ENCODE measurements around the gene KLK1.

Gene KLK1

GRCh38 chr19:50835785-50836542, 12.4 kb upstream of the KLK1 start:
- DNase-seq, result peak; percentile 66 to 91 (median 81)

- DNase-seq, result no peak
These were observed 11.7 kb upstream of the KLK1 start for GRCh38 chr19:50835103-50835784.

GRCh38 chr19:50833802-50834167, 10.2 kb upstream of the KLK1 start:
- no peak for DNase-seq

GRCh38 chr19:50833117-50833801, 9.7 kb upstream of the KLK1 start, which contains the start of gene KLK15:
Gene KLK15 (minus strand): TSS chr19:50833574. CDS start chr19:50831492, 2,082 bp downstream.
- no peak for DNase-seq

DNA sequence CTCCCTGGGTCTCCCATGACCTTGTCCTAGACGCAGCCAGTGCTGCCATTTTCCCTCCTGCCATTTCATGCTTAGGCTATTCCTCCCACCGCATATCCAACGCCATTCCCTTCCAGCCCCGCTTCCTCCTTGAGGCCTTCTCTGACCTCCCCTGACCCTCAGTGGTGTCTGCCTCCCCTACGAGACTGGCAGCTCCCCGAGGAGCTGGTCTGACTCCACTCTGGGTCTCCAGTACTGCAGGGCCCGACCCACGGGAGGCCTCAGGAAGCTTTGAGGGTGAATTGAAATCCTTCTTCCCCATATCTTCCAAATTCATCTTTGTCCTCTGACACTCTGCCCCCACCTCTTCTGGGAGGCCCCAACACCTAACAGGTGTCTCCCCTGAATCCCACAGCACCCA, 9.1 kb upstream of the KLK1 start:
- DNase-seq, result no peak

DNA sequence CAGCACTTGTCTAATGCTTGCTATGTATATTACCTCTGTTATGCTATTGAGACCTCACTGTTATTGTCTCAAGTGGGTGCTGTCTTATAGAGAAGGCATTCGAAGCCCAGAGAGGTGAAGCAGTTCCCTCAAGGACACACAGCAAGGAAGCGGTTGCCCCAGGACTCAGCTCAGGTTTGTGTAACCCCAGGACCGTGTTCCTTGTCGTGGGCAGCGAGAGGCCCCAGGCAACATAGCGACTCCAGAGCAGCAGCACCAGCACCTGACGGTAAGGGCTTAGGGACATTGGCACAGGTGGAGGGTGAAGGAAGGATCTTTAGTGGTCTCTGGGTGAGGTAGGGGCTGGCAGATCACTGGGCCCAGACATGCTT, 7.4 kb upstream of the KLK1 start:
- DNase-seq, result no peak

DNA sequence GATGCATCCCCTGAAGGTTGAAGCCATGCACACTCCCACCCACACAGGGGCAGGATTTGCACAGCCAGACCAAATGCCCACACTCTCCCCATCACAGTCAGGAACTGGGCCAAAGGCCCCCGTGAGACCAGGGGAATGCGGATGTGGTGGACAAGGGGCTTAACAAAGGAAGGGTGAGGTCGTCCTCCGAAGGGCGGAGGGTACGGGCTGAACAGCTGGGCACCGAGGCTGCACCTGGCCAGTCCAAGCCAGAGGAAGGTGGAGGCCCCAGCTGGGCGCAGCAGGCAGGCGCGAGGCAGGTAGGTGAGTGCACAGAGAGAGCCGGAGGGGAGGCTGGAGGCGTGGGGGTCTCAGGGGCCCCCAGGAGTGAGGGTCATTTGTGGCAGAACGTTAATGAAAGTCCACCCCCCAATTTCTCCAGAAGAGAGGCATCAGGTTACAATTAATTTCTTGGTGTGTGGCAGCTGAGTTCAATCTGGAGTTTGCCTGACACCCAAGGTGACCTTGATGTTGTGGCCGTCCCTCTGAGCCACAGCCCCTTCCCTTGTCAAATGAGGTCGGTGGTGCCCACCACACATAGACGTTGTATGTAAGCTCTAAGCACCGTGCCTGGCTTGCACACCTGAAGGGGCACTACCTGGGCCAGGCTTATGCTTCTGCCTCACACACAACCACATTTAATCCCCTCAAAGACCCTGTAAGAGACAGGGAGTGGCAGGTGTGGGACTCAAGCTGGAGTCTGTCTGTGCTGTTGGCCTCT, 6.9 kb upstream of the KLK1 start:
- no peak for DNase-seq

DNA sequence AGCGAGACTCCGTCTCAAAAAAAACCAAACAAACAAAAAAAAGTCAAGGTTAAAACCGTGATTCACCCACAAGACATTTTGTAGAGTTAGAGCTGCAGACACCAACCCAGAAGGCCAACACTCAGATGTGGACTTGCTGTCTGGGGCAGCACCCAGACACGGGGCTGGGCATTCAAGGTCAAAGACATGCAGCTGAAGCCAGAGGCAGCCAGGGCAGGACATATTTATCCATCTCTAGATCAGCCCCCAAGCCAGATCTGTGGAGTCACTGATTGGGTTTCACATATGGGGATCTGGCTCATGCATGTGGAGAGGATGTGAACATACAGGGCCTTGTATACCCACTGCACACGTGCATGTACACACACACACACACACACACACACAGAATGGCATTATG, 6.2 kb upstream of the KLK1 start:
- DNase-seq, result no peak

DNA sequence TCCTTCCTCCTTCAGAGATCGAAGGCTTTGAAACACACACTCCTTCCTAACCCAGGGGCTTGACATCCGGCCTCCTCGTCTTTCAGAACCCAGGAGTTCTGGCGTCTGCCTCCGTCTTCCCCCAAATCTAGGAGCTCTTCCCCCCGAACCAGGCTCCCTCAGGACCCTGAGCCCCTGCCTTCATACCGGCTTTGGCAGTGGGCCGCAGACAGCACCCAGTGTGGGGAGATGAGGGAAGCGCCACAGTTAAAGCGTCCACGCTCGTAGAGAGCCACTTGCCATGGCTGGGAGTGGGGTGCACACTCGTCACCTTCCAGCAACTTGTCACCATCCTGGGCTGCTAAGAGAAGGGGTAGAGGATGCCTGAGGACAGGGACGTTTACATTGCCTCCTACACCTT, 3.9 kb upstream of the KLK1 start:
- DNase-seq, result no peak

- DNase-seq, result no peak
These were observed 3.1 kb upstream of the KLK1 start for GRCh38 chr19:50826492-50827240.

GRCh38 chr19:50822661-50823208, 852 bp downstream of the KLK1 start:
- DNase-seq, result no peak

DNA sequence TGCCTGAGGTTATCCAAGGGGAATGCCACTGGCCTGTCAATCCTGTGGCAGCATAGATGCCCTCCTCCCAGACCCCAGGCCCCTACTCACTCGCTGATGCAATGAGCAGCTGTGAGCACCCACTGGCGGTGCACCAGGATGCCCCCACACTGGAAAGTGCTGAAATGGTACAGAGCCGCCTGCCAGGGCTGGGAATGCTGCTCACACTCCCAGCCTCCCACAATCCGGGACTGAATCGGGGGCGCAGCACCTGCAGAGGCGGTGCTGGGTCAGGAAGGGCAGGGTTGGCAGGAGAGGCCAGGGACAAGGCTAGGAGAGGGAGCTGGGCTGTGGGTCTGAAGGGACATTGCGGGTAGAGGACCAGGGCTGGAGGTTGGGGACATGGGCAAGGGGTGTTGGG, 2.0 kb downstream of the KLK1 start:
- no peak for DNase-seq

DNA sequence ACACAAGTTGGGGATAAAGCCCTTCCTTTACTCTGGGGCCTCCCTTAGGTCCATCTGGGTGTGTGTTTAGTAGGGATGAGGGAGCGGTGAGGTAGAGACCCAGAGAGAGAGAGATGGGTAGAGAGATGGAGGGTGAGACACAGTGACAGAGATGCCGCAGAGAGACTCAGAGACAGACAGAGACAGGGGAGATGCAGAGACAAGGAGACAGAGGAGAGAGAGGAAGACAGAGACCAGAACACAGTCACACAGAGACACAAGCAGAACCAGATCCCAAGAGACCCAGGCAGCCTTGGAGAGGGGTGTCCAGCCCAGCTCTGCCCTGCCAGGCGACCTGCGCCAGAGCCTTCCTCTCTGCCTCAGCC, 2.4 kb downstream of the KLK1 start:
- DNase-seq, result no peak

GRCh38 chr19:50820549-50821247, 2.9 kb downstream of the KLK1 start:
- no peak for DNase-seq

DNA sequence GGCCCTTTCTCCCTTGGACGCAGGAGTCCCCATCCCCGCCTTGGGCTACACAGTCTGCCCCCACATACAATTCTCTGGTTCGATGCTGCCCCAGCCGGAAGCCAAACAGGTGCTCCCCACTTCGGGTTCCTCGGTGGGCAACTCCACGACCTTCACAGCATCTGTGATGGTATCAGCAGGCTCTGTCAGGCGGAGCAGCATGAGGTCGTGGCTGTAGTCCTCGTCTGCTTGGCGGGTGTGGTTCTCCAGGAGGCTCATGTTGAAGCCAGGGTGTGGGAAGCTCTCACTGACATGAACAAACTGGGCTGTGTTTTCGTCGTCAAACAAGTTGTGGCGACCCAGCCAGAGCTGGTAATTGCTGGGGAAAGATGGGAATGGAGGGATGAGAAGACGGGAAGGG, 3.5 kb downstream of the KLK1 start:
- no peak for DNase-seq

- DNase-seq, result no peak
These were observed 4.0 kb downstream of the KLK1 start for GRCh38 chr19:50819636-50820035.

GRCh38 chr19:50818859-50819472, 4.6 kb downstream of the KLK1 start:
- no peak for DNase-seq

GRCh38 chr19:50817941-50818858, 5.4 kb downstream of the KLK1 start:
- peak; percentile 59 to 75 (median 59) for DNase-seq

- no peak for DNase-seq
These were observed 8.1 kb downstream of the KLK1 start for GRCh38 chr19:50815439-50815838.

DNA sequence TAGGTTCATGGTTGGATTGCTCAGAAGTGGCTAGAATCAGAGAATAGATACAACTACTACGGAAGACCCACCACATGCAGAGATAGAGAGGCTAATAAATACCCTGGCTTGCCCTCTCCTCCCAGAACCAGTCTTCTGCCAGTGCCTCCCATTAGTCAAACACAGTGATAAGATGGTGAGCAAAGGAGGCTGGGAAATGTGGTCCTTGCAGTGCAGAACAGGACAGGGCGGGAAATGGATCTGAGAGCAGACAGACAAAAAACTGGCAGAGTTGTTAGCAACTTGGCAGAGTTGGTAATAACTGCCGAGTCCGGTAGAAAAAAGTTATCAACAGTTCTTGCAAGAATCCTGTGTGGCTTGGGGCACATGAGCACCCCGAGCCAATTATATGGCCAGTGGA, 8.7 kb downstream of the KLK1 start:
- no peak for DNase-seq
